ENCODE results near the gene TMEM150A.
A peak's percentile ranks its signal among the peaks of the same experiment; 100 is the strongest.
"Not testable (repeated sequence)": the region's sequence is repeated elsewhere in the genome, so short reads cannot be mapped to it uniquely, and the experiment has no call there.

The TMEM150A gene

DNA sequence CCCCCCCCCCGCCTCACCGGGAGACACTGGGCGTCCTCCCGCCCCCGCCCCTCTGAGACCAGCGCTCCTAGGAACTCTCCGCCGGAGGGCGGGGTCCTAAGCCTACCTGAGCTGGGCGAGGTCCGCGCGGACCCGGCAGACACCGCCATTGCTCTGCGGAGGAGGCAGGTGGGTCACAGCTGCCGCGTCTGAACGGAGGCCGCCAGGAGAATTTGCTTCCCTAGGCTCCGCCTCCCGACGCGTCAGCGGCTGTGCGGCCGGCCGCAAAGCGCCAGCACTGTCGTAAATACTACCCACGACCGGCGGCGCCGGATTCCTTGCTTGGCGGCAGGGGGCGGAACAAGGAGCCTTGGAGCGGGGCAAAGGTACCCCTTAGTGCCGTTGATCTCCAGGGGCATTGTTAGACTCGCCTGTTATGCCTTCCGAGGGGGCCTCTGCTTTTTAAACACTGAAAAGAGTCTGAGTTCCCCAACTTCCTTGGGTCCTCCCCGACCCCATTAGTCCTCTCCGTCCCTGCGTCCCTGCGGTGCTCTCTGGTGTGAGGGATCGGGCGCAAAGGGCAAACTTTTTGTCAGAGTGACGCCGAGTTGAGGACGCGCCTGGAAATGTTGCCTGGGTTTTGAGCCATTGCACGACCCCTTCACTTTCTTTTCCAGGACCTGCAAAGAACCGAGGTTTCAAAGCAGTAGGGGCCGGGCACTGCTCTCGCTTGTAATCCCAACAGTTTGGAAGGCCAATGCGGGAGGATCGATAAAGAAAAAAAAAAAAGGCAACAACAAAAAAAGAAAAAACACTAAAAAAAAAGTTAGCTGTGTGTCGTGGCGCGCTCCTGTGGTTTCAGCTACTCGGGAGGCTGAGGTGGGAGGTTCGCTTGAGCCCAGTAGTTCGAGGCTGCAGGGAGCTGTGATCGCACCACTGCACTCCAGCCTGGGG is 41.0 kb downstream of the TMEM150A start, which contains the start of gene GGCX:
TSS of gene GGCX (minus strand) at position 214 of the 933 bp plus-strand sequence. CDS start at position 149, 65 bp downstream.
- peak; percentile 92 for DNase-seq

DNA sequence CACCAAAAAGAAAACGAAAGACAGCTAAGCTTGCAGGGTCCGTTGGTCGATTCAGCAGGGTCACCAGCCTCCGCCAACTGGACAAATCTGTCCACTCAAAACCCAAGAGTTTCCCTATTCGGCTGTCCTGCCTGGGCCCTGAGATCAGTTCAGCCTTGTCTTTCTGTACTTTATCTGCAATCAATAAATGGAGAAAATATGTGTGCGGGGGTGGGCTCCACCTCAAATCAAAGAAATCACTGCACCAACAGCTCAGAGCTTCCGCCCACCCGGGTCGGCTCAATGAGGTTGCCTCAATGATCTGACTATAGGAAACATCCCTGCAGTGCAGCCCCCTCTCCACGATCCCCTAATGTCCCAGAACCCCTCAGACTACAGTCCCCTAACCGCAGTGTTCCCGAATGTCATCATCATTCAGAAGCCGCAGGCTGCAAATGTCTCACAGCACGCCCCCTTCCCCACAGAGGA is 41.7 kb downstream of the TMEM150A start:
- no peak for DNase-seq

DNA sequence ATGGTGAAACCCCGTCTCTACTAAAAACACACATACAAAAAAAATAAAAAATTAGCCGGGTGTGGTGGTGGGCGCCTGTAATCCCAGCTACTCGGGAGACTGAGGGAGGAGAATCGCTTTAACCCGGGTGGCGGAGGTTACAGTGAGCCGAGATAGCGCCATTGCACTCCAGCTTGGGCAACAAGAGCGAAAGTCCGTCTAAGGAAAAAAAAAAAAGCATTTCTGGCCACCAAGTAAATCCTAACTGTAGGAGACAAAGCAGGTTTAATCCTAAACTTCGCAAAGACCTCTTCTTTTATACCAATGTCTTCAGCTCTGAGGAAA is 42.1 kb downstream of the TMEM150A start:
- not testable (repeated sequence) for DNase-seq

DNA sequence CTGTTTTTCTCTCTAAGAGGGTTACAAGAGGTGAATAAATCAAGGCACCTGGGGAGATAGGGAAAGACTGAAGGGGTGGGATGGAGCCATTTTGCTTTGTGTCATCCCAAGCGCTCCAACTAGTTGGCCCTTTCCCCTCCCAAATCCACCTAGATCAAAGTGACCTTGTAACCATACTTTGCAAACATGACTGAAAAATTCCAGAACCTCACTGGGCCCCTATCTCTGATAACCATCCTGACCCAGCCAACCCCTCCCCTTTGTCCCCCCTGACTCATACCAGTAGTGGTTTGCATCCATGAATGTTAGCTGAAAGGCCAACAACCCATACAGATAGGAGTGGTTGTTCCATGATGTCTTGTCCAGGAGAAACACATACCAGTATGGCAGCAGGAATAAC is 44.3 kb downstream of the TMEM150A start:
- DNase-seq, result no peak

DNA sequence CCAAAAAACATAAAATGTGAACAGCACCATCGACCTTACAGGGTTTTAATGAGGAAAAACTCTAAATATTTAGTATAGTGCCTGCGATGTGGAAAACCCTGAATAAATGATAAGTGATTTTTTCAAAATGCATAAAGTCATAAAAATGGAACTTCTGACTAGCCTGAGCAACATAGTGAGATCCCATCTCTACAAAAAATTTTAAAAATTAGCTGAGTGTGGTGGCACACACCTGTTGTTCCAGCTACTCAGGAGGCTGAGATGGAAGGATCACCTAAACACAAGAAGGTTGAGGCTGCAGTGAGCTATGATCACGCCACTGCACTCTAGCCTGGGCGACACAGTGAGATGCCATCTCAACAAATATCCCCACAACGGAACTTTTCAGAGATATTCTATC is 45.4 kb downstream of the TMEM150A start:
- no peak for DNase-seq

DNA sequence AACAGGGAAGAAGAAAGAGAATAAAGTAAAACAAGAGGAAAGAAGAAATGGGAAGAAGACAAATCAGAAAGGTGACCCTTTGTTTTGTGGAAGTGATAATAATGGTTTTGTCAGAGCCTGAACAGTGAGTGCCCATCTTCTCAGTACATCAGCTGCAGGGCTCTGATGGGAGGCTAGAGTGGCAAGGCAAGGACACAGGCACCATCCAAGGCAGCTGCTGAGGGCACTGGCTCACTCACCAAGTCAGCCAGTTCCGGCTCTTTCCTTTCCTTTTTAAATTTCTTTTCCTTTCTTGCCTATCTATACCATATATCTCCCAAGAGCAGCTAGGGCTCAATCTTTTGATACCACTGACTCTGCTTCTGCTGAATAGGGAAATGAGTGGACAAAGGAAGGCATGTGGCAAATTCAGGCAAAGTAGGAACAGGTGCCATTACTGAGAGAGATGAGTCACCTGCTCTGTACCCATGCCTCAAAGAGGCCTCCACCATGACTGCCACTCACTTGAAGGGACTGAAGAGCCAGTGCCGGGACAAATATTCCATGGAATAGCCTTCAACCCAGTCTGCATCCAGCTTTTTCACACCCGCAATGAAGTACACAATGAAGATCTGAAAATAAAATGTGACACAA is 47.4 kb downstream of the TMEM150A start:
- DNase-seq, result no peak

DNA sequence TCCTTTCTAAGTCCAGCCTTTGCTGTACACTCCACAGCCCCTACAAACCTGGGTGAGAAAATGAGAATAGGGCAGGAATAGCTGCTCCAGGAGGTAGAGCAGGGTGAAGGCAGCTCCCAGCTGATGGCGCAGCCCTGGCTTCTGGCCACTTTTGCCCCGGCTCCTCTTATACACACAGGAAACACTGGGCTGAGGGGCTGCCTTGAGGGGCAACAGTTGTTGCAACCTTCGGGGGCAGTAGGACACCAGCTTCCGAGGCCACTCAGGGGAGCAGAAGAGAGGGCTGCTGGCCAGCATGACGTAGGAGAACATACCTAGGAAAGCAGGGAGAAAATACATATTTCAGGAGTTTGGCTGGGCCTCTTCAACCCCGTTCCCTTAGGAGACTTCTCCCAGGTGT is 49.3 kb downstream of the TMEM150A start:
- DNase-seq, result no peak

DNA sequence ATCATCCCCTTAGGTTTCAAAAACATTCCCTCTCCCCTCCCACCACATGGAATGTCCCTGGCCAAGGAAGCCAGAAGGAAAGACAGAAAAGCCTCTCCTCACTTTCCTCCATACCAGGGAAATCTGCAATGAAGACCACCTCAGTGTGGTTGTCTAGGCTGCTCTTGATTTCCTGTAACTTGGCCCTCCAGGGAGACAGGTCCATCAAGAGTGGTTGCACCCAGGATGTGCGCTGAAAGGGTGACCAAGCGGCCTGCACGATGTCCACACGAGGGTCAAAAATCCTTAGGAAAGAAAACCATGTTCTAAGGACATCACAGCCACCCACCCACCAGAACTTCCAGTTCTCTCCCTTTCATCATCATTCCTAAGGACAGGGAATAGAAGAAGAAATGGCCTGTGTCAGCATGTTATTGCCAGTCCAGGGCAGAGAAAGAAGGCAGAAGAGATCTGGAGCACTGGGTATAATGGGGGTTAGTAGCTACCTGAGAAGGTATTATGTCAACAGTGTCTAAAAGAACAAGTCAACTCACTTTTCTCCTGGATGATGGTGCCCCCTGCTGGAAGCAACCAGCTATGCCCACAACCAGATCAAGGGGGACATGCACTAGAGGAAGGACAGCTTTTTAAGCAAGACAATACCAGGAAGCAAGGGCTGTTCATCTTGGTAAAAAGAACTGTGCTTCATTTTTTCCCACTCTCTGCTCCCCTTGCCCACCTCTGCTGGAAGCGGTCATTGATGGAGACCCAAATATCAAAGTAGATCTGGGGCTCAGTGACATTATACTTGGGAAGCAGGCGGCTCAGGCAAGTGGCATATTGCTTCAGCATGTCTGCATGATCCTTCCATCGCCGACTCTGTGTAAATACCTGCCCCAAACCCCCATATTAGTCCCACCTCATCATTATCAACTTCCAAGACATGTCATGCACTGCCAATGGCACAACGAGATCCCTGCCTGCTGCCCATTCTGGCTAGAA is 50.5 kb downstream of the TMEM150A start:
- peak; percentile 59 for DNase-seq

DNA sequence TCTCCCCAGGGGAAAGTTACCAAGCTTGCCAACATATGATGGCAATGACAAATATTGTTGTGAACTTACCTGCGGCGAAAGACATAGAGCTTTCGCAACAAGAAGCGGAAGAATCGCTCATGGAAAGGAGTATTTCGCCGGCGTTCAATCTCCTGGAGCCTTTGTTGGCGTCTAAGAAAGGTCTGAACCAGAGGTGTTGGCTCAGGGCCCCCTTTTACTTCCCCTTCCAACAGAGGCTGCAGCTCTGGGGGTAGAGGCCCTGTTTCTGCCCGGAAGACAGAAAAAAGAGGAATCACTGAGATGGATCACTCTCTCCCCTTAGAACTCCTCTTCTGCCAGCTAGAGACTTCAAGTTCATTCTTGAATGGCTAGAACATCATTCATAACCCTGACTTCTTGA is 52.0 kb downstream of the TMEM150A start:
- no peak for DNase-seq

DNA sequence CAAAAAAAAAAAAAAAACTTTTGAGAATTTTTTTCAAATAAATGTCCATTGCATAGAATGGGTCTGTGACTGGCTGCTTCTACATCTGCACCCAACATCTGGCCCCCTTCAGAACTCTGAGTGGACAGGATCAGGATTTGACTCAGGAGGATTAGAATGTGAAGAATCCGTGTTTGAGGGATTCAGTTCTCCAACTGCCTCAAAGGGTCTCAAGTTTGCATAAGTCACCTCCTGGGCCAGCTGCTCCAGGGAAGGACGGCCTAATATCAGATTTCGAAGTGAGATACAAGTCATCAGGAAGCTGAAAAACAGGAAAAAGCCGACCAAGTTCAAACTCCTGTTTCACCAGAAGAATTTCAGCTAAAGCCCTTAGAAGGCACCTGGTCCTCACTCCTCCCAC is 52.7 kb downstream of the TMEM150A start:
- no peak for DNase-seq

DNA sequence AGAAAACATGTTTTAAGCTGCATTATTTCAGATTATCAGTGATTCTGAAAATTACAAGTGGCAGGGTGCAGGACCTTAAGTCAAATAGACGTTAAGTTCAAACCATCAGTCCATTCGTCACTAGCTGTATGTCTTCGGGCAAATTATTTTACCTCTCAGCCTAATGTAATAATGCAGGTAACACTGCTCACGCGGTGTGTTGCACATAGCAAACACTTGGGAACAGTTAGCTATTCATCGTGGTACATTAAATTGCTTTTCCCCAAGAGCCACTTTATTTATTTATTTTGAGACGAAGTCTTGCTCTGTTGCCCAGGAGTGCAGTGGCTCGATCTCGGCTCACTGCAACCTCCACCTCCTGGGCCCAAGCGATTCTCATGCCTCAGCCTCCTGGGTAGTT is 53.4 kb downstream of the TMEM150A start:
- DNase-seq, result no peak

DNA sequence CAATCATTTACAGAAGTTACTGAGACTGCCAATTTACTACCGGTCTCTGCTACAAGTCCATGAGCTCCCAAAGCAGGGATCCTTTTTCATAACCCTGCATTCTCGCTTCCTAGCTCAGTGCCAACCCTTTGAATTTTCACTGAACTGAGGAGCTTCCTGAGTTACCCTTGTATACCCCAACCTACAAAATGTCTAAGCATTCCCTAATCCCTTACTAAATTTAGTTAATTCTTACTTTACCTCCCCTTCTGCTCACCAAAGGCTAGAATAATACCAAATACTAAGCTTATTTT is 53.9 kb downstream of the TMEM150A start:
- no peak for DNase-seq

Data from COR-L47 (cell line).